Measurements from ENCODE around the gene SNAPC1.

GRCh38 chr14:61749867-61750266 is 12.4 kb upstream of the SNAPC1 start:
- no peak for TF ChIP-seq EZH2phosphoT487 (IDR thresholded peaks at IDR 0.05; ENCODE audit: low read depth)
- TF ChIP-seq CTCF (IDR thresholded peaks at IDR 0.05; ENCODE audit: low read depth, low read length): no peak
